GM18526 (cell line): ENCODE results near the gene PCED1B.

ENCODE experiments used
- POLR2A ChIP-seq: IDR thresholded peaks from 3 replicates; pipeline ENCODE4 v1.6.1; 2011; ENCODE audit not compliant: insufficient read length; ENCODE audit errors: extremely low read depth

Gene PCED1B

GRCh38 chr12:47274760-47275159 lies 195.3 kb downstream of the PCED1B start:
- no peak for TF ChIP-seq POLR2A

GRCh38 chr12:47276253-47276620 lies 196.8 kb downstream of the PCED1B start:
- TF ChIP-seq POLR2A: no peak

- TF ChIP-seq POLR2A: no peak
Observed at GRCh38 chr12:47276621-47277309, 197.3 kb downstream of the PCED1B start.

- TF ChIP-seq POLR2A: no peak
Observed at GRCh38 chr12:47277972-47278448, 198.6 kb downstream of the PCED1B start.

GRCh38 chr12:47280543-47281300 lies 201.3 kb downstream of the PCED1B start:
- TF ChIP-seq POLR2A: no peak

- no peak for TF ChIP-seq POLR2A
Observed at GRCh38 chr12:47281667-47282171, 202.3 kb downstream of the PCED1B start.

GRCh38 chr12:47282206-47282605 lies 202.8 kb downstream of the PCED1B start:
- TF ChIP-seq POLR2A: no peak
